ENCODE measurements around the gene HSDL2.

The HSDL2 gene

GRCh38 chr9:112475318-112475717 is 95.4 kb downstream of the HSDL2 start:
- Histone ChIP-seq H2BK15ac (ENCODE audit: low read length) (no peak overlapping the region), H3K4me2 (ENCODE audit: insufficient read depth, low read length, poor library complexity, severe bottlenecking) (no peak overlapping the region), H2AK5ac (ENCODE audit: low read depth, low read length) (no peak overlapping the region), H3K9ac (ENCODE audit: low read depth, low read length, poor library complexity) (no peak overlapping the region), H3K4ac (ENCODE audit: low read length) (no peak overlapping the region), H2BK12ac (ENCODE audit: low read length) (no peak overlapping the region), H4K8ac (ENCODE audit: low read depth, low read length) (no peak overlapping the region), H2BK5ac (ENCODE audit: low read length) (no peak overlapping the region), H3K14ac (ENCODE audit: low read length) (no peak overlapping the region), H3K36me3 (replicated peaks in 1 of 2; ENCODE audit: control insufficient read depth in 2 of 2, insufficient read depth in 2 of 2, low read length in 2 of 2) (peaks cover 0 to 55% of the 10 kb centered on the region in 2 donors), H2AFZ (ENCODE audit: low read length) (no peak overlapping the region), H3K23ac (ENCODE audit: low read depth, low read length, poor library complexity) (no peak overlapping the region), H3K18ac (ENCODE audit: low read length) (no peak overlapping the region), H3K4me1 (ENCODE audit: control insufficient read depth in 2 of 2, insufficient read depth in 1 of 2, low read depth in 1 of 2, low read length in 2 of 2) (no peaks in the 10 kb centered on the region), H3K79me1 (ENCODE audit: low read depth, low read length) (no peaks in the 10 kb centered on the region), H3K4me3 (ENCODE audit: low read length in 2 of 2) (no peak overlapping the region), H3K9me3 (replicated peaks in 1 of 2; ENCODE audit: control insufficient read depth in 2 of 2, insufficient read depth in 1 of 2, low read depth in 1 of 2, low read length in 2 of 2) (peaks cover 6 to 13% of the 10 kb centered on the region in 2 donors), H4K91ac (ENCODE audit: low read depth, low read length, poor library complexity) (no peak overlapping the region), H2BK120ac (ENCODE audit: low read depth, low read length) (no peak overlapping the region), H3K27ac (replicated peaks; ENCODE audit: low read length) (no peak overlapping the region), H3K27me3 (ENCODE audit: control insufficient read depth in 3 of 3, insufficient read depth in 3 of 3, low read depth in 1 of 3, low read length in 3 of 3) (no peaks in the 10 kb centered on the region)
- WGBS, 2 donors (ENCODE audit: extremely low coverage in 2 of 2, insufficient read length in 2 of 2, insufficient replicate concordance in 1 of 2): no CpG with 5 or more reads among the region's 1 CpG
- DNase-seq (ENCODE audit: low spot score): no peak

- H3K18ac ChIP-seq (ENCODE audit: low read length): no peak overlapping the region
- H3K9me3 ChIP-seq (replicated peaks in 1 of 2; ENCODE audit: control insufficient read depth in 2 of 2, insufficient read depth in 1 of 2, low read depth in 1 of 2, low read length in 2 of 2): peaks cover 6 to 13% of the 10 kb centered on the region in 2 donors
- no peaks in the 10 kb centered on the region for H3K27me3 ChIP-seq (ENCODE audit: control insufficient read depth in 3 of 3, insufficient read depth in 3 of 3, low read depth in 1 of 3, low read length in 3 of 3)
- no peak overlapping the region for H3K9ac ChIP-seq (ENCODE audit: low read depth, low read length, poor library complexity)
- no peaks in the 10 kb centered on the region for H3K79me1 ChIP-seq (ENCODE audit: low read depth, low read length)
- no peaks in the 10 kb centered on the region for H3K4me1 ChIP-seq (ENCODE audit: control insufficient read depth in 2 of 2, insufficient read depth in 1 of 2, low read depth in 1 of 2, low read length in 2 of 2)
- no peak overlapping the region for H2BK15ac ChIP-seq (ENCODE audit: low read length)
- H2BK5ac ChIP-seq (ENCODE audit: low read length): no peak overlapping the region
- peaks cover 0 to 43% of the 10 kb centered on the region in 2 donors for H3K36me3 ChIP-seq (replicated peaks in 1 of 2; ENCODE audit: control insufficient read depth in 2 of 2, insufficient read depth in 2 of 2, low read length in 2 of 2)
- no peak overlapping the region for H3K27ac ChIP-seq (replicated peaks; ENCODE audit: low read length)
- H3K4me2 ChIP-seq (ENCODE audit: insufficient read depth, low read length, poor library complexity, severe bottlenecking): no peak overlapping the region
- no peak overlapping the region for H3K23ac ChIP-seq (ENCODE audit: low read depth, low read length, poor library complexity)
- H2AFZ ChIP-seq (ENCODE audit: low read length): no peak overlapping the region
- no peak overlapping the region for H4K91ac ChIP-seq (ENCODE audit: low read depth, low read length, poor library complexity)
- no peak overlapping the region for H3K4me3 ChIP-seq (ENCODE audit: low read length in 2 of 2)
- no peak overlapping the region for H4K8ac ChIP-seq (ENCODE audit: low read depth, low read length)
- no peak overlapping the region for H2BK120ac ChIP-seq (ENCODE audit: low read depth, low read length)
- H2AK5ac ChIP-seq (ENCODE audit: low read depth, low read length): no peak overlapping the region
- WGBS, 2 donors (ENCODE audit: extremely low coverage in 2 of 2, insufficient read length in 2 of 2, insufficient replicate concordance in 1 of 2): no CpG with 5 or more reads among the region's 2 CpGs
- no peak overlapping the region for H3K4ac ChIP-seq (ENCODE audit: low read length)
- DNase-seq (ENCODE audit: low spot score): no peak
- no peak overlapping the region for H3K14ac ChIP-seq (ENCODE audit: low read length)
- H2BK12ac ChIP-seq (ENCODE audit: low read length): no peak overlapping the region
Measured at GRCh38 chr9:112477330-112477729, 97.4 kb downstream of the HSDL2 start.

- H3K18ac ChIP-seq (ENCODE audit: low read length): no peak overlapping the region
- no peak overlapping the region for H2AFZ ChIP-seq (ENCODE audit: low read length)
- no peaks in the 10 kb centered on the region for H3K79me1 ChIP-seq (ENCODE audit: low read depth, low read length)
- no peak overlapping the region for H2BK5ac ChIP-seq (ENCODE audit: low read length)
- no peak overlapping the region for H2BK120ac ChIP-seq (ENCODE audit: low read depth, low read length)
- H4K91ac ChIP-seq (ENCODE audit: low read depth, low read length, poor library complexity): no peak overlapping the region
- H3K36me3 ChIP-seq (replicated peaks in 1 of 2; ENCODE audit: control insufficient read depth in 2 of 2, insufficient read depth in 2 of 2, low read length in 2 of 2): peaks cover 0 to 49% of the 10 kb centered on the region in 2 donors
- no peak overlapping the region for H3K23ac ChIP-seq (ENCODE audit: low read depth, low read length, poor library complexity)
- H3K14ac ChIP-seq (ENCODE audit: low read length): no peak overlapping the region
- no peak overlapping the region for H2BK12ac ChIP-seq (ENCODE audit: low read length)
- no peak overlapping the region for H2AK5ac ChIP-seq (ENCODE audit: low read depth, low read length)
- H3K4me2 ChIP-seq (ENCODE audit: insufficient read depth, low read length, poor library complexity, severe bottlenecking): no peak overlapping the region
- H3K4me3 ChIP-seq (ENCODE audit: low read length in 2 of 2): no peak overlapping the region
- H3K4me1 ChIP-seq (ENCODE audit: control insufficient read depth in 2 of 2, insufficient read depth in 1 of 2, low read depth in 1 of 2, low read length in 2 of 2): no peaks in the 10 kb centered on the region
- no peaks in the 10 kb centered on the region for H3K27me3 ChIP-seq (ENCODE audit: control insufficient read depth in 3 of 3, insufficient read depth in 3 of 3, low read depth in 1 of 3, low read length in 3 of 3)
- no peak overlapping the region for H2BK15ac ChIP-seq (ENCODE audit: low read length)
- H3K9me3 ChIP-seq (replicated peaks in 1 of 2; ENCODE audit: control insufficient read depth in 2 of 2, insufficient read depth in 1 of 2, low read depth in 1 of 2, low read length in 2 of 2): peaks cover 5 to 13% of the 10 kb centered on the region in 2 donors
- H4K8ac ChIP-seq (ENCODE audit: low read depth, low read length): no peak overlapping the region
- H3K4ac ChIP-seq (ENCODE audit: low read length): no peak overlapping the region
- H3K27ac ChIP-seq (replicated peaks; ENCODE audit: low read length): no peak overlapping the region
- H3K9ac ChIP-seq (ENCODE audit: low read depth, low read length, poor library complexity): no peak overlapping the region
- no peak for DNase-seq (ENCODE audit: low spot score)
Measured at GRCh38 chr9:112479221-112479620, 99.3 kb downstream of the HSDL2 start.

GRCh38 chr9:112484607-112485006 is 104.7 kb downstream of the HSDL2 start:
- Histone ChIP-seq H2BK5ac (ENCODE audit: low read length) (no peak overlapping the region), H3K4me3 (ENCODE audit: low read length in 2 of 2) (no peak overlapping the region), H3K4me1 (ENCODE audit: control insufficient read depth in 2 of 2, insufficient read depth in 1 of 2, low read depth in 1 of 2, low read length in 2 of 2) (peaks cover 3% of the 10 kb centered on the region in 2 donors), H3K27ac (replicated peaks; ENCODE audit: low read length) (no peak overlapping the region), H2AK5ac (ENCODE audit: low read depth, low read length) (no peak overlapping the region), H3K4ac (ENCODE audit: low read length) (no peak overlapping the region), H3K14ac (ENCODE audit: low read length) (no peak overlapping the region), H3K18ac (ENCODE audit: low read length) (no peak overlapping the region), H3K9me3 (replicated peaks in 1 of 2; ENCODE audit: control insufficient read depth in 2 of 2, insufficient read depth in 1 of 2, low read depth in 1 of 2, low read length in 2 of 2) (no peaks in the 10 kb centered on the region), H3K36me3 (replicated peaks in 1 of 2; ENCODE audit: control insufficient read depth in 2 of 2, insufficient read depth in 2 of 2, low read length in 2 of 2) (peaks cover 0 to 37% of the 10 kb centered on the region in 2 donors), H3K23ac (ENCODE audit: low read depth, low read length, poor library complexity) (no peak overlapping the region), H3K79me1 (ENCODE audit: low read depth, low read length) (no peaks in the 10 kb centered on the region), H2AFZ (ENCODE audit: low read length) (no peak overlapping the region), H4K91ac (ENCODE audit: low read depth, low read length, poor library complexity) (no peak overlapping the region), H2BK120ac (ENCODE audit: low read depth, low read length) (no peak overlapping the region), H2BK12ac (ENCODE audit: low read length) (no peak overlapping the region), H2BK15ac (ENCODE audit: low read length) (no peak overlapping the region), H3K9ac (ENCODE audit: low read depth, low read length, poor library complexity) (no peak overlapping the region), H4K8ac (ENCODE audit: low read depth, low read length) (no peak overlapping the region), H3K27me3 (ENCODE audit: control insufficient read depth in 3 of 3, insufficient read depth in 3 of 3, low read depth in 1 of 3, low read length in 3 of 3) (no peaks in the 10 kb centered on the region), H3K4me2 (ENCODE audit: insufficient read depth, low read length, poor library complexity, severe bottlenecking) (no peak overlapping the region)
- no peak for DNase-seq (ENCODE audit: low spot score)
- WGBS, 2 donors (ENCODE audit: extremely low coverage in 2 of 2, insufficient read length in 2 of 2, insufficient replicate concordance in 1 of 2): no CpG with 5 or more reads among the region's 2 CpGs
